ENCODE results near the gene PNMT. TPM values are rescaled to one million over a fixed set of nuclear protein-coding genes. Genes with fewer than 3 reads are reported as not detected.

PNMT gene
- total and polyA plus RNA-seq, 2 of the 13 experiments (the other 11 are each of a cell fraction or from before 2014, with no cell fraction given): 0.25 TPM; not detected in 1

DNA sequence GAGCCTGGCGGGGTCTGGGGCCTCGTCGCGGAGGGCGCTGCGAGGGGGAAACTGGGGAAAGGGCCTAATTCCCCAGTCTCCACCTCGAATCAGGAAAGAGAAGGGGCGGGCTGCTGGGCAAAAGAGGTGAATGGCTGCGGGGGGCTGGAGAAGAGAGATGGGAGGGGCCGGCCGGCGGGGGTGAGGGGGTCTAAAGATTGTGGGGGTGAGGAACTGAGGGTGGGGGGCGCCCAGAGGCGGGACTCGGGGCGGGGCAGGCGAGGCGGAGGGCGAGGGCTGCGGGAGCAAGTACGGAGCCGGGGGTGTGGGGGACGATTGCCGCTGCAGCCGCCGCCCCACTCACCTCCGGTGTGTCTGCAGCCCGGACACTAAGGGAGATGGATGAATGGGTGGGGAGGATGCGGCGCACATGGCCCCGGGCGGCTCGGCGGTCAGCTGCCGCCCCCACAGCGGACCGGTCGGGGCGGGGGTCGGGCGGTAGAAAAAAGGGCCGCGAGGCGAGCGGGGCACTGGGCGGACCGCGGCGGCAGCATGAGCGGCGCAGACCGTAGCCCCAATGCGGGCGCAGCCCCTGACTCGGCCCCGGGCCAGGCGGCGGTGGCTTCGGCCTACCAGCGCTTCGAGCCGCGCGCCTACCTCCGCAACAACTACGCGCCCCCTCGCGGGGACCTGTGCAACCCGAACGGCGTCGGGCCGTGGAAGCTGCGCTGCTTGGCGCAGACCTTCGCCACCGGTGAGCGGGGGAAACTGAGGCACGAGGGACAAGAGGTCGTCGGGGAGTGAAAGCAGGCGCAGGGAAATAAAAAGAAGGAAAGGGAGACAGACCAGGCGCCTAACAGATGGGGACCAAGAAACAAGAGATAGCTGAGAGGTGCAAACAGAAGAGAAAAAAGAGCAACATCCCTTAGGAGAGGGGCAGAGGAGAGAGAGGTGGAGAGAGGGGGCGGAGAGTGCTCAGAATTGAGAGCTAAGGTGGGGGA is at the start of gene PNMT (continued):
- peak; percentile 74 for TF ChIP-seq PPARG (CRISPR knock-in tag; conservative IDR thresholded peaks at IDR 0.05)
- TF ChIP-seq ZNF44 (CRISPR knock-in tag; IDR thresholded peaks at IDR 0.05): 0 out of 2 replicates have a peak, but pooled peaks have one; percentile 25
- no peak; the same call in 1 of the 2 replicates for TF ChIP-seq ZNF816 (CRISPR knock-in tag; IDR thresholded peaks at IDR 0.05; ENCODE audit: borderline replicate concordance)
- no peak for TF ChIP-seq ZNF572 (CRISPR knock-in tag; IDR thresholded peaks at IDR 0.05)
- TF ChIP-seq ZNF7 (CRISPR knock-in tag; IDR thresholded peaks at IDR 0.05): no peak
- TF ChIP-seq SMARCC2 (IDR thresholded peaks at IDR 0.05): no peak
- TF ChIP-seq, protein P1, sequence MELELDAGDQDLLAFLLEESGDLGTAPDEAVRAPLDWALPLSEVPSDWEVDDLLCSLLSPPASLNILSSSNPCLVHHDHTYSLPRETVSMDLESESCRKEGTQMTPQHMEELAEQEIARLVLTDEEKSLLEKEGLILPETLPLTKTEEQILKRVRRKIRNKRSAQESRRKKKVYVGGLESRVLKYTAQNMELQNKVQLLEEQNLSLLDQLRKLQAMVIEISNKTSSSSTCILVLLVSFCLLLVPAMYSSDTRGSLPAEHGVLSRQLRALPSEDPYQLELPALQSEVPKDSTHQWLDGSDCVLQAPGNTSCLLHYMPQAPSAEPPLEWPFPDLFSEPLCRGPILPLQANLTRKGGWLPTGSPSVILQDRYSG (CRISPR knock-in tag; IDR thresholded peaks at IDR 0.05): no peak
- no peak for TF ChIP-seq FLYWCH1 (CRISPR knock-in tag; IDR thresholded peaks at IDR 0.05)

- FAIRE-seq: no peak
- no peak overlapping the region for H3K9ac ChIP-seq (ENCODE audit: insufficient read depth, low read depth, low read length)
- H3K27me3 ChIP-seq (ENCODE audit: control insufficient read depth in 1 of 2, insufficient read depth in 2 of 2, low read length in 2 of 2): peaks cover 5 to 54% of the 10 kb centered on the region in 2 experiments
- no peak for ATAC-seq
- in situ Hi-C loops (cut with HindIII; ENCODE audit: extremely low pct_ligation_motif_present, low pct_unique_long_range_greater_than_20kb) (no loop called here), intact Hi-C loops (cut with micrococcal nuclease; ENCODE audit: unreplicated experiment) (no loop called here)
- H3K4me1 ChIP-seq (ENCODE audit: insufficient read depth, low read length): peaks cover 34% of the 10 kb centered on the region
- ChIA-PET POLR2A (interaction anchor here (0.6 to 1.5 kb wide), 5 partner anchors 18 to 136 kb away, joined by 3 to 5 read pairs (median 5); no protein-coding TSS in a partner anchor), CTCF (ENCODE audit: low intra/inter-chr PET ratio, low total read pairs) (interaction anchor here (1.2 to 4.7 kb wide), 2 partner anchors 52 to 135 kb away, joined by 6 to 136 read pairs; partner anchors contain the start of gene PNMT)
- BruUV-seq (replicated peaks): no TSS peak
- peak overlapping the region; percentile 92 for H3K4me2 ChIP-seq (ENCODE audit: low read depth, low read length)
- no peaks in the 10 kb centered on the region for H3K79me2 ChIP-seq (ENCODE audit: insufficient read depth, low read length)
- H2AFZ ChIP-seq (ENCODE audit: low read length): no peak overlapping the region
- WGBS (ENCODE audit: low lambda C conversion rate): 21% methylated on average over 12 of the region's 13 CpGs
- DNase-seq (ENCODE audit: low spot score): peak; percentile 29
- H3K4me3 ChIP-seq (replicated peaks in 1 of 3; ENCODE audit: insufficient read depth in 1 of 3, low read depth in 2 of 3, low read length in 3 of 3): peak overlapping the region in 1 of 3 experiments; percentile 65; a peak in 1 of 6 replicates
- H3K9me3 ChIP-seq (ENCODE audit: low read length): no peaks in the 10 kb centered on the region
- H3K27ac ChIP-seq (ENCODE audit: extremely low read length, insufficient read depth, low read length): no peak overlapping the region
- no peaks in the 10 kb centered on the region for H3K36me3 ChIP-seq (replicated peaks in 1 of 2; ENCODE audit: control insufficient read depth in 1 of 2, insufficient read depth in 2 of 2, low read length in 2 of 2)
- no peaks in the 10 kb centered on the region for H4K20me1 ChIP-seq (ENCODE audit: insufficient read depth, low read length)
- TF ChIP-seq ZNF451 (CRISPR knock-in tag; IDR thresholded peaks at IDR 0.05): no peak
- TF ChIP-seq, protein P2, sequence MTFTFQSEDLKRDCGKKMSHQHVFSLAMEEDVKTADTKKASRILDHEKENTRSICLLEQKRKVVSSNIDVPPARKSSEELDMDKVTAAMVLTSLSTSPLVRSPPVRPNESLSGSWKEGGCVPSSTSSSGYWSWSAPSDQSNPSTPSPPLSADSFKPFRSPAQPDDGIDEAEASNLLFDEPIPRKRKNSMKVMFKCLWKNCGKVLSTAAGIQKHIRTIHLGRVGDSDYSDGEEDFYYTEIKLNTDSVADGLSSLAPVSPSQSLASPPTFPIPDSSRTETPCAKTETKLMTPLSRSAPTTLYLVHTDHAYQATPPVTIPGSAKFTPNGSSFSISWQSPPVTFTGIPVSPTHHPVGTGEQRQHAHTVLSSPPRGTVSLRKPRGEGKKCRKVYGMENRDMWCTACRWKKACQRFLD (CRISPR knock-in tag; IDR thresholded peaks at IDR 0.05; ENCODE audit: borderline replicate concordance): no peak
- TF ChIP-seq RFXANK (CRISPR knock-in tag; IDR thresholded peaks at IDR 0.05): no peak
- no peak for TF ChIP-seq ZNF235 (CRISPR knock-in tag; IDR thresholded peaks at IDR 0.05; ENCODE audit: borderline replicate concordance)
- no peak for TF ChIP-seq BHLHE40 (IDR thresholded peaks at IDR 0.05; ENCODE audit: low read length)
- TF ChIP-seq GABPB1 (CRISPR knock-in tag; IDR thresholded peaks at IDR 0.05): no peak
- no peak for TF ChIP-seq ZNF3 (CRISPR knock-in tag; IDR thresholded peaks at IDR 0.05)
- TF ChIP-seq PHB2 (IDR thresholded peaks at IDR 0.05; ENCODE audit: partially characterized antibody): no peak
- TF ChIP-seq TFDP2 (CRISPR knock-in tag; IDR thresholded peaks at IDR 0.05): no peak
- no peak for TF ChIP-seq PLSCR1 (CRISPR knock-in tag; IDR thresholded peaks at IDR 0.05; ENCODE audit: borderline replicate concordance)
Measured at GRCh38 chr17:39618956-39619785, 49.1 kb upstream of the PNMT start.
